Hepatocyte (in vitro differentiated cells): ENCODE results near the gene IDUA.
"Not testable (repeated sequence)": the region's sequence is repeated elsewhere in the genome, so short reads cannot be mapped to it uniquely, and the experiment has no call there.

Experiments
- CTCF ChIP-seq: fragments of 200-600 bp; sonication (generic); IDR thresholded peaks from 2 replicates; pipeline ENCODE4 v1.5.1; 2016; ENCODE audit warnings: antibody characterized with exemption, mild to moderate bottlenecking; ENCODE audit not compliant: poor library complexity
- EZH2 ChIP-seq: fragments of 200-600 bp; sonication (generic); IDR thresholded peaks from 2 replicates; pipeline ENCODE4 v1.6.1; 2016; ENCODE audit warnings: antibody characterized with exemption, mild to moderate bottlenecking, borderline replicate concordance

GRCh38 chr4:1053891-1054290 is 67.0 kb downstream of the IDUA start:
- not testable (repeated sequence) for TF ChIP-seq CTCF, EZH2
